Fibroblast of skin of right biceps (primary cell): ENCODE data around the gene CHD6.
A peak's percentile ranks its signal among the peaks of the same experiment; 100 is the strongest.

Experiments used
- DNase-seq: peaks from one replicate; pipeline ENCODE4 v3.0.0-alpha.2; 2013

CHD6 gene

DNA sequence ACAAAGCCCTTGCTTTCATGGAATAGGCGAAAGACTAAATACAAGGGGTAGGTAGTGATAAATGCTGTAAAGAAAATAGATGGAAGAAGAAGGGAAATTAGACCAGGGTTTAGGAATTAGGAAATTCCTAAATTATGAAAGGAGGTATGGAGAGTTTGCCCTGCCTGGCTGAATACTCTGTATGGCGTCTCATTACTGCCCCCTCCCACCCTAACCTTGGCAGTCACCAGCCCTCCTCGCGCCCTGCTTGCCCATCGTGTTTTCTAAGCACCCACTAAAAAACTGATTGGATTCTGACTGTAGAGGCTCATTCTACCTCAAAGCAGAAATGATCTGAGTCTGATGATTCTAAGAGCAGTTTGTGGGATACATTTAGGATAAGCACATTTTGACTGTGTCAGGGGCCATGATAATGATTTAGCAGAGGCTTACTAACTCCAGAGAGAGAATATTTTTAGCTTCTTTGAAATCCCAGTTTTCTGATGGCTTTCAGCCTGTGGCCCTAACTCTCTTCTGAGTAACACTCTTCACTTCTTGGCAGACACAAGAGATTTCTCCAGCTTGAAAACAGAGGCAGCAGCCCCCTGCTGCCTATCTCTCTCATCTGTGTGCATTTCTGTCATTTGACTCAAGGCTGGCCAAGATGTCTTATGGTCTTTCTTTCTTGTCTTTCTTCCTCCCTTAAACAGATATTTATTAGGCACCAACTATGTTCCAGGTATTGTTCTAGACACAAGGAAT is 1.4 kb upstream of the CHD6 start:
- peak; percentile 63 for DNase-seq

DNA sequence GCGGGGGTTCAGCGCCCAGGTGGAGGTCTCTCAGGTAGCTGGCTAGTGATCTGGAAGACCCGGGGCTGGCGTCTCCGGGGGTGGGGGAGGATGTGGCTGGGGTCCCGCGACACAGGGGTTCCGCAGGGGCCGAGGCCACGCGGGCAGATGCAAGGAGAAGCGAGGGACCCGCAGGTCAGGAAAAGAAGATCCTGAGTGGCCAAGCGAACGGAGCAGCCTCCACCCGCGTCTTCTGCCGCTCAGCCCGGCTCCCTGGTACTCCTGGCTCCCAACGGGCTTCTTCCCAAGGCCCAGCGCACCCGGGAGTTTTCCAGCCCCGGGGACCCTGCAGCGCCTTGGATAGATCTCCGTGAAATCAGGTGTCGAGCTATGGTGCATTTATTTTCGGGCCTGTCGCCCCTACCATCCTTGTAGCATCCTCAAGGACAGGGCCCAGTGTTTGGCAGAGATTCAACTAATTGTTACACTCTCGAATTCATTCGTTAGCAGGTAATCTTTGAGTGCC is 682 bp upstream of the CHD6 start:
- DNase-seq: no peak

DNA sequence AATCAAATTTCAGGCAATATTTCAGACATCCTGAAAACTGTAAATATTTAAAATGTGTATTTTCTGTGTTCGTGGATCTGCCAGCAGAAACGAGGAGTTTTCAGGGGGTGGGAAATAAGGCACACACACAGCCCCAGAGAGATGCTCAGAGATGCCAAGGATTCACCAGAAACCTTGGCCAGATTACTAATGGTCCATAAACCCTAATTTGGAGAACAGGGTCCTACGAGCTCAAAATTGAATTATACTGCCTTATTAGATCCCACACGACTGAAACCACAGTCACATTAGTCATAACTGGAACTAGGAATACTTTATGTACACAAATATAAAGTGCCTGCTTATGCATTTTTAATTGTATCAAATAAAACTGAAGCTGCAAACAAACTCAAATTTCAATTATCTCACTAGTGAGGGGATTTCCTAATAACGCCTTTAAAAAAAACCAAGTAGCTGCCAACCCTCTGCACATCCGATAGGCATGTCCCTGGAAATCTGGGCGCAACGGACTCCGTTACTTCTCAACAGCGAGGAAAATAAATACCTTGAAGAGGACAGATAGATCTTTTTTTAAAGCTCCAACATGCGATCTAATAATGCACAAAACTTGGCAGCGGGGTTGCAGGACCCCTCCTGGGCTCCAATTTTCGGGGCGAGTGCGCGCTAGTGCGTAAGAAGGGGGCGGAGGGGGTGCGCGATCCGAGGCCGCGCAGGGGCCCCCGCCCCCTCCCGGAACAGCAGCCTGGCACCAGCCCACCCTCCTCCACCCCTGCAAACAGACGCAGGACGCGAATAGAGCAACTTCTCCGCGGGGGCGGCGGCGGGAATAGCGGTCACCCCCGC is 897 bp downstream of the CHD6 start:
- DNase-seq: peak; percentile 33

DNA sequence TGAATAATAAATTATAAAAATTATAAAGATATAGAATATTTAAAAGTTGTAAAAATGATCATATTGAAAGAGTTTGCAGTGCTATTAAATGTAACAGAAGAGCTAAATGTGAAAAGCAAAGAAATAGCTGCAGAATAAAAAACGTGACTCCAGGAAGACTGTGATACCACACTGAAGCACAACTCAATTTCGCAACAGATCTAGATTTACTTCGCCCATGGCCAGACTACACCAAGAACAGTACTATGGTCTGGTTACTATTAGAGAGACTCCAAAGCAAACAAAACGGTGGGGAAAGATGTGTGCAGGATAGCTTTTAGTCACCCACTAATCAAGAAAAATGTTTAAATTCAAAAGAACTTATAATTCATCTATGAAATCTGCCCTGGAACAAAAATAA is 1.9 kb downstream of the CHD6 start:
- DNase-seq: peak; percentile 17

DNA sequence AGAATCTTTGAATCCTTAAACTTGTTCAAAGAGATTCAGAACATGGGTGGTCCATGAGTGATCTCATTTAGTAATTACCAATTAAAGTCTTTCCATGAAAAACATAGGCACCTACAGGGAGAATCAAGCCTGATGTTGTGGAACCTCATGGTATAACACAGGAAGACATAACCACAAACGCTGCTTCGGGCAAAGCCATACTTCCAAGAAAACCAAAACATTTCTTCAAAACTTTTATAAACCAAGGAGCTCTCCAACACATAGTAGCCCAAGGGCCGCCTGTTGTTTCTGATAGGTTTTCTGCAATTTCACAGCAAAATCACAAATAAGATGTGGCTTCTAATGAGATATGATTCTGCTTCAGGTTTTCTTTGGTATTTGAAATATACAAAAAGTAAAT is 2.5 kb downstream of the CHD6 start:
- DNase-seq: no peak

DNA sequence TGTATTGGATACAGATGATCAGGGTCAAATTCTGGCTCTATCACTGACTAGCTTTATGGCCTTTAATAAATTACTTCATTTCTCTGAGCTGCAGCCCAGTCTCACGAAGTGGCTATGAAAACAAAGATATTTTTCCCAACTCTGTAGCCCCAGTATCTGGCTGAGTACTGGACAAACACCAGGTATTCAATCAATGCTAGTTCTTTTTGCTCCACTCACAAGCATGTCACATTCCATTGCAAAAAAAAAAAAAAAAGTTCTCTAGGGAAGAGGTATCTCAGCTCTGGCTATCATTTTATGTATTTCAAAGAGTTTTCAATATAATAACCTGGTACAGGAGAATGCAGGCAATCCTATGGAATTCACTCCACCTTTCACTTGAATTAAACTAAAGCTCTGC is 3.1 kb downstream of the CHD6 start:
- DNase-seq: no peak

DNA sequence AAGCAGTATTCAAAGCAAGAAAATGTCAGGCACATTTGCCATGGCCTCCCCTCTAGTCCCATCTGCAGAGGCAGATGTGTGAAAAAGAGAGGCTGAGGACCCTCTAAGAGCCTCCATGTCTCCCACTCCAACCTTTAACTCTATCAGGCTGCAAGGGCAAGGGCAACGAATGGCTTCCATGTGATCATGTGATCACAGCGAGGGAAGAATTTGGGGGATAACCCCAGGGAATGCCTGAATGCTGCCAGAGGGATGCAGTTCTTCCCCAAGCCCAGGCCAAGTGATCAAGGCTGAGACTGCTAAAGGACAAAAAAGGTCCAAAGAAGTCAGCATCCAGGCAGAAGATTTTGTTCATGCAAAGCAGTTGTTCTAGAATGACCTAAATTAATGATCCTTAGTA is 4.9 kb downstream of the CHD6 start:
- DNase-seq: no peak

DNA sequence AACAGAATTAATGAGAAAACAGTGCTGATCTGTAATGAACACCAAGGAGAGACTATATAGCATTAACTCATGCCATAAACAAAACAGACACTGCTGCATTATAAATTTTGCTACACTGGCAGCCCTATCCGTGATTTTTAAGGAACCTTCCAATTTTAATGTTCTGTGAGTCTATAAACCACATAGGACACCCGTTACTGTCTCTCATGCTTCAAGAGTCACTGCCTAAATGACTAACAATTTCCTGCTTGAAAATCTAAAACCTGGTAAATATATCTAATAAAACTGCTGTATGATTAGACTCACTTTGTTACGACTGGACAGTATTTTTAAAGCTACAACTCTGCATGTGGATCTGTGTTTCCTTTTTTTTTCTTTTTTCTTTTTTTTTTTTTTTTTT is 8.7 kb downstream of the CHD6 start:
- no peak for DNase-seq

DNA sequence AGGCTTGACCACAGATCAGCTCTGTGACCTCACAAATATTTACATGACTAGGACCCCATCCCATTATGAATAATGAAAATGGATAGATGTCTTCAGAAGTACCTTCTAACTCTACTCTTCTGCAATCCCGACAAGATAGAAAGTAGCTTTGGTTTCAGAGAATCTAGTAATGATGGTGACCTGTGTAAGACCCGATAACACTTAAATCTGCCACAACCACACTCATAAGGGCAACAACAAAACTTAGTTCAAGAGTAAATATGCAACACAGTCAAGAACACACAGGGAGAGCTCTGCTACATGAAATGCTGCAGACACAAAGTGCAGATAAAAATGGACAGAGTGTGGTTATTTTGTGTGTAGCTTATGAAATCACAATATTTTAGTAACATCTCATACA is 9.6 kb downstream of the CHD6 start:
- DNase-seq: no peak

DNA sequence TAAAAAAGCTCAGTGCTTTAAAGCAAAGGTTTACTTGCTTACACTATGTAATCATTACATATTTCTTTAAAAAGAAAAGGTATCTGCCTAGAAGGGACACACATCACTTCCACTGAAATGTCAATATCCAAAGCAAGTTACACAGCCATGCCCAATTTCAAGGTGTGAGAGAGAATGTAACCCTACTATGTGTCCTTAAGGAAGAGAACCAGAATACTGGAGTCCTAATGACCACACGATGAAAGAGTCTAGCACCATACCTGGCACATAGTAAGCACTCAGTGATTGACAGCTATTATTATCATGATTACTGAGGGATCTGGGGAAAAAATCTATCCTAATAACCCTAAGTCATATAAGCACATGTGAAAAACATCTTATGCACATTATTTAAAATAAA is 10.4 kb downstream of the CHD6 start:
- no peak for DNase-seq

DNA sequence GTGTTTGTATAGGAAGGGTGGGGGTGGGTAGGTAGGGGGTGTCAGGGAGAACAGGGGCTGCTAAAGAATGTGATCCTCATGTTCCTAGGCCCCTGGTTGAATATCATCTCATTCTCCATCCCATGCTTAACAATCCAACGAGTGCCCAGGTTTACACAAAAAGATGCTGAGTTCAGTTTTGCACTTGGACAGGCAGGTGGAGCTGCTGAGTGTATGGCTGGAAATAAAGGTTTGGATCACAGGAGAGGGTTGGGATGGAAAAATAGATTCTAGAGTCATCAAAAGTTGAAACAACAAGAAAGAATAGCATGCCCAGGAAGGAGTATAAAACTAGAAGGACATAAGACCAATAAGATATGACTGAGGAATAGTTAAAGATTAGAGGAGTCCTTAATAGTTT is 14.2 kb downstream of the CHD6 start:
- DNase-seq: no peak

DNA sequence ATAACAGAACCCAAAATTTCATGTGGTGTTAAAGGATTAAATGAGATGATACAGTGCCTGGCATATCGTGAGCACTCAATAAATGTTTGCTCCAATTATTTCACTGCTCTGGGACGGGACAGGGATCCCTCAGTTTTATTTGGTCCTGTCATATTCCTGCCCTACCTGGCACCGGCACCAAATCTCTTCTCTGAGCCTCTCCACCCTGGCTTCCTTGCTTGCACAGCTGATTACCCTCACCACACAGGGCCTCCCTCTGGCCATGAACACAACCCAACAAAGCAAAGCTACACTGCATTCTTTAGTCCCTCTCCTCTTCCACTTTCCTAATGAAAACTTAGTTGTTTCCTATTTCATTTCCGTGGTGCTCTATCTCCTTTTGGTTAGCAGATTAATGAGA is 16.4 kb downstream of the CHD6 start:
- DNase-seq: no peak

DNA sequence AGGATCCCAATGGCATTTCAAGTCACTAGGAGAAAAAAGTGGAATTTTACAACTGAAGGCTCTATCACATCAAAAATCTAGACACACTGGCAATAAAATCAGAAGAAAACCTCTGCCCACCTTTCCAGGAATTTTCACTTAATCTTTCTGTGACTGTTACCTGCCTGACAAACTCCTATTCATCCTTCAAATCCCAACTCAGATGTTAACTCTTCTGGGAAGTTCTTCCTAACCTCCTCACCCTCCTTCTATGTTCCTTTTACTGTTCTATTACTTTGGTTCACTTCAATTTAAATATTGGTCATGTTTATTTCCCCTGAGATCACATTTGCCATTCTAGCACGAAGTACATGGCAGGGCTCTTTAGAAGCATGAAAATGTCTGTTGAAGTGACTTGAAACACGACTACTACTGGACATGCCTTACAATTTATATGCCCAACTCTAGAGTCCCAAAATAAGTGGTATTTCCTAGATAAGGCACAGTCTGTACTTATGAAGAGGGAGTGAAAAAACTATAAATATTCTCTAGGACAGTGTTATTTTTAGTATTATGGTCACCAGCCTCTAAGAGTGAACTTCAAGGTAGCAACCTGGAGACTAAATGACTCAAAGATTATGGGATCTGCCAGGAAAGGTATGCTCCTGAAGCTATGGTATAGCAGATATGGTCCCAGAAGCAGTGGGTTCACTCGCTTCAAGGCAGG is 17.1 kb downstream of the CHD6 start:
- DNase-seq: no peak

DNA sequence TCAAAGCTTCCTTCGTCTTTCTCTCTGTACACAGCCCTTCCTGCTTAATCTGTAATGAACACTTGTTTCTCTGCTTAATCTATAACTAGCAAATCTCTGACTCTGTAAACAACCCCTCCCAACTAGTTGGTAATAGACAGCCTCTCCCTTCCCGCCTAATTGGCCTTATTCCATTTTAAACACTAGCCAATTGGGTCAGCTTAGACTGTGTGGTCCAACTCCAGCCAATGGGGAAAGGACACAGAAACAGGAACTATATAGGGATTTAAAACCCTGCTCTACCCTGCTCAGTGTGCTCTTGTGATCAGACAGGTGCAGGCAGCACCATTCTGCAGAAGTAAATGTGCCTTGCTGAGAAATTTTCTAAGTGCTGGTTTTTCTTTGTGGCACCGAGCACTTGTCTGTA is 18.5 kb downstream of the CHD6 start:
- DNase-seq: no peak

DNA sequence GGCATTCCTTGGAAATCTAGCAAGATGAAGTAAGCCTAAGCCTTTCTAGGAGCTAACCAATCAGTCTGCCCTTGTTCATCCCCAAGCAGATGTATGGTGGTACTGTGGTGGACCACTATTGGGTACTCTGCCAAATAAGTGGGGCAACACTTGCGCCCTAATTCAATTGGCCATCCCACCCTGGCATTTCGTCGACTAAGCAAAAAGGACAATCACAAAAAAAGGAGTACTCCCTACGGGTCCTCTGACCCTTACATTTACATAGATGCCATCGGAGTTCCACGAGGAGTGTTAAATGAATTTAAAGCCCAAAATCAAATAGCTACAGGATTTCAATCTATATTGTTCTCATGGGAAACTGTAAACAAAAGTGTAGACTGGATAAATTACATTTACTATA is 19.5 kb downstream of the CHD6 start:
- no peak for DNase-seq

DNA sequence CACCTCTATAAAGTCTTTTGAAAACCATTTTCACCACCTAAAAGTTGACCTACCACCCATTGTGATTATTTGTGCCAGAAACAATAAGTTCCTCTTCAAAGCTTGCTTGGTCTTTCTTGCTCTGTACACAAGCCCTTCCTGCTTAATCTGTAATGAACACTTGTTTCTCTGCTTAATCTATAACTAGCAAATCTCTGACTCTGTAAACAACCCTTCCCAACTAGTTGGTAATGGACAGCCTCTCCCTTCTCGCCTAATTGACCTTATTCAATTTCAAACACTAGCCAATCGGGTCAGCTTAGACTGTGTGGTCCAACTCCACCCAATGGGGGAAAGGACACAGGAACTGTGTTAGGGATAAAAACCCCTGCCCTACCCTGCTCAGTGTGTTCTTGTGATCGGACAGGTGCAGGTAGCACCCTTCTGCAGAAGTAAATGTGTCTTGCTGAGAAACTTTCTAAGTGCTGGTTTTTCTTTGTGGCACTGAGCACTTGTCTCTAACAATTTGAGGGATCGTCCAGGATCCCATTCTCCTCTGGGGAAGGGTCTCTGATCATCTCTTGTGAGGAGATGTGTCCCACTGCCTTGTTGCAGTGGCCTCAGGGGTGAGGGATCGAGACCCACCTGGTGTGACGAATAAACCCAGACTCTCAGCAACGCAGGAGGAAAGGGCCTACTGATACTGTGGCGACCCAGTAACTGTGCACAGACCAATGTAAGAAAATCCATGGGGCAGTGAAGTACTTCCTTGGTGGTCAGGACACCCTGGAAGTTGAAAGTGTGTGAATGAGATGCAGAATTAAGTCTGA is 23.5 kb downstream of the CHD6 start:
- DNase-seq: no peak

DNA sequence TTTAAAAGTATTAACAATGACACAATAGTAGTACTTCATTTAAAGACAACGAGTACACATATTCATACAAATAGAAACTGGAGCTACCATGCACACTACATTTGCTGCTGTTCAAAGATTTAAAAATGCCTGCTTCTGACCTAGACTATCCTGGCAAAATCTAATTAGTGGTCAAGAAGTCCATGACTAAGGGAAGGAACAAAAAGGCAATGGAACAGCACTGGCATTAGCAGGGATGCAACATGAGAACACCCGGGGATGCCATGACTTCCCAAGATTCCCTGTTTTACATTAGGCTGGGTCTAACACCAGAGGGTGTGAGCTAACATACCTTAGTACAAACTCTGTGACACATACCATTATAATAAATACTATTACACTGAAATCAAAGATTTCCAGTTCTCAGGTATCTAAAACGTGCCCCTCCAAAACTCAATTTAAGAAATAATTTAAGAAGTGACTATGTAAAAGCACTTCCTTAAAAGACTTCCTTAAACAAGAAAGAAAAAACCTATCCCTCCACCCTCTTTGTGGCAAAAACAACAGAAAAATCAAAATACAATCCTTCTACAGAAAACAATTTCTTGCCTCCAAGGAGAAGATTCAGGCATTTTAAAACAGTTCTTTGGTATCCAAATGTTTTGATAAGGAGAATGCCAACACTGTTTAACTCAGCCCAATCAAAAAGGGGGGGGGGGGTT is 25.5 kb downstream of the CHD6 start:
- no peak for DNase-seq

DNA sequence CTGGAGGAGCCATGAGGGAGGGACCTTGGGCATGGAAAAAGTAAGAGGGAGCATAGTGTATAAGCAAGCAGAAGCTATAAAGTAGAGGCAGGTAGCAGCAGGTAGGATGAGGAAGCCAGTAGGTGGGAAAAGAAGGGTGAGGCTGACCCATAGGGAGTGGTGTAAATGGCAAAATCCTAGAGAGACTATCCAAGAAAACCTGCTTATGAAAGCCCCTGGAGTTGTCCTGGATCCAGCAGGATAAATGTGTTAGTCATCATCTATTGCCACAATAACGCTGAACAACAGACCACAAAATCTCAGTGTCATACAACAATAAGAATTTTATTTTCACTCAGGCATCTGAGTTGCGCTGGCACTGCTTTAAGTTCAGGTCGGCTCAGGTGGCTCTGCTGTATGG is 30.2 kb downstream of the CHD6 start:
- peak; percentile 74 for DNase-seq

DNA sequence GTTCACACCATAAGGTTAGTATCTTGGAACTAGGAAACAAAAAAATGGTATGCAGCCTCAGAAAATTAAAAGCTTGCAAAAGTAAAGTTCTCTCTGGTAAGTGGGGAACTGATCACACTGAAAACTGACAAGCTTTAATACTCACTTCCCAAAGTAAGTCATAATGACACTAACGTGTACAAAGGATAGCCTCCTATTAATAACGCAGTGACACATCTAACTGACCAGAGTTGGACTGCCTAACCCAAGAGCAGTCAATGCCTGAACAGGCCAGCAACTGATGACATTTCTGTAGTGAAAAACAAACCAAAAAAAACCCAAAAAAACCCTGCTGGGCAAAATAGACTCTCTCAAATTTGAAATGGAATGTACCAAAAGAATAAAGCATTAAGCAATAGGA is 30.7 kb downstream of the CHD6 start:
- no peak for DNase-seq

DNA sequence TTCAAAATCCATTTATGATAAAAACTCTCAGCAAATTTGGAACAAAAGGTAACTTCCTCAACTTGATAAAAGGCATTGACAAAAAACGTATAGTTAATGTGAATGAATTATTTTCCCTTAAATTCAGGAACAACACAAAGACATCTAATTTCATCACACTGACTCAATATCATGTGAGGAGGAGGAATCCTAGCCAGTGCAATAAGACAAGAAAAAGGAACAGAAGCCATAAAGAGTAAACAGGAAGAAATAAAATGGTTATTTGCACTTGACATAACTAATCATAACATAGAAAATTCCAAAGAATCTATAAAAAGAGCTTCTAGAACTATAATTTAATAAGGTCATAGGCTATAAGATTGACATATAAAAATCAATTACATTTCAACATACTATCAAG is 31.4 kb downstream of the CHD6 start:
- DNase-seq: no peak

DNA sequence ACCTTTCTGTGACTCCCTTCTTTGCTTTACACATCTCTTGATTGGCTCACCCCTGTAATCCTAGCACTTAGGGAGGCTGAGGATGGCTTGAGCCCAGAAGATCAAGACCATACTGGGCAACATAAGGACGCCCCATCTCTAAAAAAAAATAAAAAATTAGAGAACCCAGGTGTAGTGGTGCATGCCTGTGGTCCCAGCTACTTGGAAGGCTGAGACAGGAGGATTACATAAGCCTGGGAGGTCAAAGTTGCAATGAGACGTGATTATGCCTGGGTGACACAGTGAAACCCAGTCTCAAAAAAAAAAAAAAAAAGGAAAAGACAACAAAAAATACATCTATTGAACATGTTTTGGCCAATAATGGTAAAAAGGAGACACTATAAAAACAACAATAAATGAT is 37.8 kb downstream of the CHD6 start:
- DNase-seq: no peak
